Measurements from ENCODE around the gene CIBAR2. TPM values are rescaled to one million over a fixed set of nuclear protein-coding genes. Genes with fewer than 3 reads are reported as not detected.

Gene CIBAR2
- total RNA-seq, 5 donors from 2014 or later (not counting 1 experiment from before 2014, with no cell fraction given): not detected

DNA sequence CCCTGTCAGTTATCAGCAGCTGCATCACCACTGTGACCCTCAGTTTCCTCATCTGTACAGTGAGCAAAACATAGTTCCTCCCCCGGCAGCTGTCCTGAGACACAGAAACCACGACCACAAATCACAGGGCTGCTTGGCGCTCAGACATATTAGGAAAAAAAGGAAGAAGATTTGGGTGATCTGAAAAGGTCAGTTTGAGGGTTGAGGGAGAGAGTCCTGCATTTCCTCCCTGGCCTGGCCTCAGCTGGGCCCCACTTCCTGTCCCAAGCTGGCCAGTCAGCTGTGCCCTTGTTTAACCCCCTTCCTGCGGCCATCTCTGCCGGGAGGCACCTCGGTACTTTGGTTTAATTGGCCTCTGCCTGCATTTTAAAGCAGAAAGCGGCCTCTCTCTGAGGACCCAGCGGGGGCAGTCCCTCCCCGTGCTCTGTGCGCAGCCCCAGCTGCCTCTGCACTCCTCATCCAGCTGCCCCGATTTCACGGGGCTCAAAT is 24.0 kb upstream of the CIBAR2 start:
- no peak overlapping the region for H3K27ac Mint-ChIP-seq
- H3K4me3 Mint-ChIP-seq: no peak overlapping the region
- no peak overlapping the region for H3K27ac ChIP-seq (ENCODE audit: low read length)

DNA sequence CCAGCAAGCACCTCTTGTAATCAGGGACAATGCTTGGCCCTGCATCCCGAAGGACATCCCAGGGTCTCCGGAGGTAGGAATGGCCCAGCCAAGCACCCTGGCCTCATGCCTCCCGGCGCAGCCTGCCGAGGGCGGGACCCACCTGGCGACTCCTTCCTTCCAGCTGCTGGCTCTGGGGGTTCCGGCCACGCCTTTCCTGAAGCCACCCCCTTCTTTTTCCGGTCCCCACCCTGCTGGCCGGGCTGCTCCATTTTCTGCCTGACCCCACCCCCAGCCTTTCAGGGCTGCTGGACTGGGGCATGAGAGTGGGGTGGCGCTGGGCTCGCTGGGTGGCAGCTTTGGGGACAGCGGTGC is 22.5 kb upstream of the CIBAR2 start:
- 57% methylated on average over 7 of the region's 14 CpGs for WGBS (ENCODE audit: insufficient coverage)
- no peaks in the 10 kb centered on the region for H3K36me3 ChIP-seq (ENCODE audit: control insufficient read depth in 2 of 2, extremely low read depth in 1 of 2, insufficient read depth in 1 of 2, low read length in 1 of 2)
- Mint-ChIP-seq H3K4me3 (no peak overlapping the region), H3K9me3 (no peaks in the 10 kb centered on the region), H3K27ac (no peak overlapping the region), H3K36me3 (no peaks in the 10 kb centered on the region), H3K4me1 (peaks cover 4 to 13% (median 13%) of the 10 kb centered on the region in 3 donors), H3K27me3 (peaks cover 27 to 30% of the 10 kb centered on the region in 2 donors)
- H3K27me3 ChIP-seq (replicated peaks in 1 of 2; ENCODE audit: control insufficient read depth in 2 of 2, extremely low read depth in 1 of 2, insufficient read depth in 2 of 2, low read length in 1 of 2): peaks cover 0 to 57% of the 10 kb centered on the region in 2 experiments
- H3K4me3 ChIP-seq (ENCODE audit: control insufficient read depth in 1 of 2, extremely low read depth in 1 of 2, low read length in 1 of 2): no peak overlapping the region
- ChIA-PET CTCF (no interaction called here), POLR2A (no interaction called here)
- ATAC-seq (replicated peaks in 1 of 4) (no peak), DNase-seq (no peak)
- H3K9me3 ChIP-seq: no peaks in the 10 kb centered on the region
- peaks cover 0 to 18% of the 10 kb centered on the region in 2 experiments for H3K4me1 ChIP-seq (ENCODE audit: control insufficient read depth in 1 of 2, extremely low read depth in 1 of 2, insufficient read depth in 2 of 2, low read length in 2 of 2)
- no peak overlapping the region for H3K27ac ChIP-seq (ENCODE audit: low read length)

More for the DNA sequence above, 24.0 kb upstream of the CIBAR2 start:
- DNase-seq (no peak), ATAC-seq (replicated peaks in 1 of 4) (no peak)
- no peaks in the 10 kb centered on the region for H3K9me3 ChIP-seq
- H3K36me3 ChIP-seq (ENCODE audit: control insufficient read depth in 2 of 2, extremely low read depth in 1 of 2, insufficient read depth in 1 of 2, low read length in 1 of 2): no peaks in the 10 kb centered on the region
- no peak overlapping the region for H3K4me3 ChIP-seq (ENCODE audit: control insufficient read depth in 1 of 2, extremely low read depth in 1 of 2, low read length in 1 of 2)
- H3K4me1 Mint-ChIP-seq: peaks cover 4 to 13% (median 13%) of the 10 kb centered on the region in 3 donors
- WGBS (ENCODE audit: insufficient coverage): 32% methylated on average over 9 of the region's 12 CpGs
- peaks cover 0 to 59% of the 10 kb centered on the region in 2 experiments for H3K27me3 ChIP-seq (replicated peaks in 1 of 2; ENCODE audit: control insufficient read depth in 2 of 2, extremely low read depth in 1 of 2, insufficient read depth in 2 of 2, low read length in 1 of 2)
- no peaks in the 10 kb centered on the region for H3K9me3 Mint-ChIP-seq
- CTCF ChIA-PET: no interaction called here
- H3K4me1 ChIP-seq (ENCODE audit: control insufficient read depth in 1 of 2, extremely low read depth in 1 of 2, insufficient read depth in 2 of 2, low read length in 2 of 2): peaks cover 0 to 18% of the 10 kb centered on the region in 2 experiments
- POLR2A ChIA-PET: no interaction called here
- H3K27me3 Mint-ChIP-seq: peaks cover 28 to 31% of the 10 kb centered on the region in 2 donors
- no peaks in the 10 kb centered on the region for H3K36me3 Mint-ChIP-seq

DNA sequence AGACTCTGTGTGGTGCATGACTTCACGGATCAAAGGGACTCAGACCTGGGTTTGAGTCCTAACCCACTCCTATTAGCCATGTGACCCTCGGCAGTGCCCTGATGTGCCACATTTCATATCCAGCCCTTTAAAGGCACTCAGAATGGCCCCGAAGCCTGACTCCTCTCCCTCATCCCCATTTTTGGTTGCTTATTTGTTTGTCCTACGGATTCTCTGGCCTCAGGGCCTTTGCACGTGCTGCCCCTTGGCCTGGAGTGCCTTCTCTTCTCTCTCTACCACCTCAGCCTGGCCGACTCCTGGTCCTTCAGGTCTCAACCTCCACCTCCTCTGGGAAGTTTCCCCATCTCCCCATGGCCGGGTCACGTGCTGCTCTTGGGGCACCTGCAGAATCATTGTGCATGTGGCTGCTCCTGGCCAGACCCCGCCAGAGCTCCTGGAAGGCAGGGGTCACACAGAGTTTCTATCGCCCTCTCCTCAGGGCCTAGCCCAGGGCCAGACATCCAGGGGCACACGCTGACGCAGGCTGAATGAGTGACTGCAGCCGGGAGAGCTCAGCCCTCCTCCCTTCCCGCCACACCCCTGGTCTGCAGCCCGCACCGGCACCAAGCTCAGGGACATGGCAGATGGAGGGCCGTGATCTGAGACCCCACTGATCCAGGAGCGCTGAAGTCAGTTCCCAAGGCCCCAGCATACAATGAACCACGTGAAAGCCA is 22.0 kb upstream of the CIBAR2 start:
- Mint-ChIP-seq H3K4me1 (peaks cover 4 to 13% (median 13%) of the 10 kb centered on the region in 3 donors), H3K36me3 (no peaks in the 10 kb centered on the region), H3K27me3 (peaks cover 22 to 25% of the 10 kb centered on the region in 2 donors), H3K27ac (no peak overlapping the region), H3K4me3 (no peak overlapping the region), H3K9me3 (no peaks in the 10 kb centered on the region)
- Histone ChIP-seq H3K4me1 (ENCODE audit: control insufficient read depth in 1 of 2, extremely low read depth in 1 of 2, insufficient read depth in 2 of 2, low read length in 2 of 2) (peaks cover 0 to 18% of the 10 kb centered on the region in 2 experiments), H3K27me3 (replicated peaks in 1 of 2; ENCODE audit: control insufficient read depth in 2 of 2, extremely low read depth in 1 of 2, insufficient read depth in 2 of 2, low read length in 1 of 2) (peaks cover 0 to 53% of the 10 kb centered on the region in 2 experiments), H3K27ac (ENCODE audit: low read length) (no peak overlapping the region), H3K4me3 (ENCODE audit: control insufficient read depth in 1 of 2, extremely low read depth in 1 of 2, low read length in 1 of 2) (no peak overlapping the region), H3K36me3 (ENCODE audit: control insufficient read depth in 2 of 2, extremely low read depth in 1 of 2, insufficient read depth in 1 of 2, low read length in 1 of 2) (no peaks in the 10 kb centered on the region), H3K9me3 (no peaks in the 10 kb centered on the region)
- ChIA-PET POLR2A (no interaction called here), CTCF (no interaction called here)
- WGBS (ENCODE audit: insufficient coverage): 83% methylated on average over 17 of the region's 19 CpGs
- no peak for ATAC-seq (replicated peaks in 1 of 4)
- no peak for DNase-seq

DNA sequence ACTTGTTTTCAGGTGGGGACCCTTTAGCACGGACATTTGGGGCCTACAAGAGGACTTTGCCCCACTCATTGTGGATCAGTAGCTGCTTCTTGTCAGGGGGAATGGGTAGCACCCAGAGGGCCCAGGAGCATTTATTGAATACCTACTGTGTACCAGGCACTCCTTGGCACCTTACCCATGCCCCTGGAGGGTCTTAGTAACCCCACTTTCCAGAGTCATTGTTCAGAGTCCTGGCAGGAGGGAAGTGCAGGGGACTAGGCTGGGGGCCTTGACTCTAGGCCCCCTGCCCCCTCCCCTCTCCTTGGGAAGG is 21.0 kb upstream of the CIBAR2 start:
- Mint-ChIP-seq H3K27ac (no peak overlapping the region), H3K36me3 (no peaks in the 10 kb centered on the region), H3K9me3 (no peaks in the 10 kb centered on the region), H3K4me1 (peaks cover 4 to 13% (median 9%) of the 10 kb centered on the region in 3 donors), H3K4me3 (no peak overlapping the region), H3K27me3 (peaks cover 12 to 15% of the 10 kb centered on the region in 2 donors)
- H3K4me1 ChIP-seq (ENCODE audit: control insufficient read depth in 1 of 2, extremely low read depth in 1 of 2, insufficient read depth in 2 of 2, low read length in 2 of 2): peaks cover 0 to 18% of the 10 kb centered on the region in 2 experiments
- ATAC-seq (replicated peaks in 1 of 4): no peak
- no peaks in the 10 kb centered on the region for H3K36me3 ChIP-seq (ENCODE audit: control insufficient read depth in 2 of 2, extremely low read depth in 1 of 2, insufficient read depth in 1 of 2, low read length in 1 of 2)
- no peaks in the 10 kb centered on the region for H3K9me3 ChIP-seq
- H3K27me3 ChIP-seq (replicated peaks in 1 of 2; ENCODE audit: control insufficient read depth in 2 of 2, extremely low read depth in 1 of 2, insufficient read depth in 2 of 2, low read length in 1 of 2): peaks cover 0 to 43% of the 10 kb centered on the region in 2 experiments
- ChIA-PET POLR2A (no interaction called here), CTCF (no interaction called here)
- WGBS (ENCODE audit: insufficient coverage): 100% methylated on average over 1 of the region's 1 CpG
- H3K4me3 ChIP-seq (ENCODE audit: control insufficient read depth in 1 of 2, extremely low read depth in 1 of 2, low read length in 1 of 2): no peak overlapping the region
- no peak for DNase-seq
- no peak overlapping the region for H3K27ac ChIP-seq (ENCODE audit: low read length)

DNA sequence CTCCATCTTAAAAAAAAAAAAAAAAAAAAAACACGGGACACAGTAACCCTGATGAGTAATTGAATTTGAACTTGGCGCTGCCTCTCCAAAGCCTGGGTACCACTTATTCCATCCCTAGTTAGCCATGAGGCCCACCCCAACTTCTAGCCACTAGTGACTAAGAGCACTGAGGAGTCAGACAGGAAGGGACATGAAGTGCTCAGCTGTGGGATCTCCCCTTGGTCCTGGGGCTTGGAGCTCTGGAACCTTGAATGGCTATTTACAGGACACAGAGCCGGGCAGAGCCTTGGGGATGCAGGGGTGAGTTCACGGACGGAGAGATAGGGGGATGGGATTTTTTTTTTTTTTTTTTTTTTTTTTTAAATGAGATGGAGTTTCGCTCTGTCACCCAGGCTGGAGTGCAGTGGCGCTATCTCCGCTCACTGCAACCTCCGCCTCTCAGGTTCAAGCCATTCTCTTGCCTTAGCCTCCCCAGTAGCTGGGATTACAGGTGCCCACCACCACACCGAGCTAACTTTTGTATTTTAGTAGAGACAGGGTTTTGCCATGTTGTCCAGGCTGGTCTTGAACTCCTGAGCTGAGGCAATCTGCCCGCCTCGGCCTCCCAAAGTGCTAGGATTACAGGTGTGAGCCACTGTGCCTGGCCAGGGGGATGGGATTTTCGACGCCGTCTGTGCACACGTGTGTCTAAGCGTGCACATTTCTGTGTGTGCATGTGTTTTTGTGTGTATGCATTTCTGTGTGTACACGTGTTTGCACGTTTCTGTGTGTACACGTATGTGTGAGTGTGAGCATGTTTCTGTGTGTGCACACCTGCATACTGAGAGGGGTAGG is 20.4 kb upstream of the CIBAR2 start:
- Mint-ChIP-seq H3K4me1 (peaks cover 2 to 9% (median 3%) of the 10 kb centered on the region in 3 donors), H3K4me3 (no peak overlapping the region), H3K27ac (no peak overlapping the region), H3K36me3 (no peaks in the 10 kb centered on the region), H3K9me3 (no peaks in the 10 kb centered on the region), H3K27me3 (peaks cover 6 to 10% of the 10 kb centered on the region in 2 donors)
- Histone ChIP-seq H3K4me1 (ENCODE audit: control insufficient read depth in 1 of 2, extremely low read depth in 1 of 2, insufficient read depth in 2 of 2, low read length in 2 of 2) (peaks cover 0 to 18% of the 10 kb centered on the region in 2 experiments), H3K9me3 (no peaks in the 10 kb centered on the region), H3K36me3 (ENCODE audit: control insufficient read depth in 2 of 2, extremely low read depth in 1 of 2, insufficient read depth in 1 of 2, low read length in 1 of 2) (no peaks in the 10 kb centered on the region), H3K27me3 (replicated peaks in 1 of 2; ENCODE audit: control insufficient read depth in 2 of 2, extremely low read depth in 1 of 2, insufficient read depth in 2 of 2, low read length in 1 of 2) (peaks cover 0 to 38% of the 10 kb centered on the region in 2 experiments), H3K4me3 (ENCODE audit: control insufficient read depth in 1 of 2, extremely low read depth in 1 of 2, low read length in 1 of 2) (no peak overlapping the region), H3K27ac (ENCODE audit: low read length) (no peak overlapping the region)
- POLR2A ChIA-PET: no interaction called here
- CTCF ChIA-PET: no interaction called here
- WGBS (ENCODE audit: insufficient coverage): 92% methylated on average over 10 of the region's 20 CpGs
- DNase-seq (no peak), ATAC-seq (replicated peaks in 1 of 4) (no peak)

DNA sequence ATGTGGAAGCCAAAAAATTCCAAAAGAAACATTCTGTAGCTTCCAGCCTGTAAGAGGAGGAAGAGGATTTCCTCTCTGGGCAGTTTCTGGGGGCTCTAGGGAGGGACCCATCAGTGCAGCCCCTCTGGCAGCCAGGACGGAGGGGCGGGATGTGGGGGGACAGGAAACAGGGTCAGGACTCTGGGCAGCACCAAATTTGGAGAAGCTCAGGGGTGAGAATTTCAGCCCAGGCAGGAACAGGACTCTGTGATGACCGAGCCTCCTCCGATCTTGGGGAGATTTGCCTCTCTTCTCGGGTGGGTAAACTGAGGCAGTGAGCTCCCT is 18.4 kb upstream of the CIBAR2 start:
- Histone ChIP-seq H3K36me3 (ENCODE audit: control insufficient read depth in 2 of 2, extremely low read depth in 1 of 2, insufficient read depth in 1 of 2, low read length in 1 of 2) (no peaks in the 10 kb centered on the region), H3K4me1 (ENCODE audit: control insufficient read depth in 1 of 2, extremely low read depth in 1 of 2, insufficient read depth in 2 of 2, low read length in 2 of 2) (peaks cover 0 to 18% of the 10 kb centered on the region in 2 experiments), H3K27me3 (replicated peaks in 1 of 2; ENCODE audit: control insufficient read depth in 2 of 2, extremely low read depth in 1 of 2, insufficient read depth in 2 of 2, low read length in 1 of 2) (peaks cover 0 to 24% of the 10 kb centered on the region in 2 experiments), H3K27ac (ENCODE audit: low read length) (no peak overlapping the region), H3K9me3 (no peaks in the 10 kb centered on the region), H3K4me3 (ENCODE audit: control insufficient read depth in 1 of 2, extremely low read depth in 1 of 2, low read length in 1 of 2) (no peak overlapping the region)
- Mint-ChIP-seq H3K4me3 (no peak overlapping the region), H3K27ac (no peak overlapping the region), H3K36me3 (no peaks in the 10 kb centered on the region), H3K4me1 (peaks cover 2 to 7% (median 7%) of the 10 kb centered on the region in 3 donors), H3K27me3 (peaks cover 0 to 1% of the 10 kb centered on the region in 2 donors), H3K9me3 (no peaks in the 10 kb centered on the region)
- WGBS (ENCODE audit: insufficient coverage): 93% methylated on average over 2 of the region's 5 CpGs
- ATAC-seq (replicated peaks in 1 of 4) (no peak), DNase-seq (no peak)
- ChIA-PET CTCF (no interaction called here), POLR2A (no interaction called here)

Measured in T-cell (primary cell).